ENCODE results near the gene IL18RAP.

The IL18RAP gene

DNA sequence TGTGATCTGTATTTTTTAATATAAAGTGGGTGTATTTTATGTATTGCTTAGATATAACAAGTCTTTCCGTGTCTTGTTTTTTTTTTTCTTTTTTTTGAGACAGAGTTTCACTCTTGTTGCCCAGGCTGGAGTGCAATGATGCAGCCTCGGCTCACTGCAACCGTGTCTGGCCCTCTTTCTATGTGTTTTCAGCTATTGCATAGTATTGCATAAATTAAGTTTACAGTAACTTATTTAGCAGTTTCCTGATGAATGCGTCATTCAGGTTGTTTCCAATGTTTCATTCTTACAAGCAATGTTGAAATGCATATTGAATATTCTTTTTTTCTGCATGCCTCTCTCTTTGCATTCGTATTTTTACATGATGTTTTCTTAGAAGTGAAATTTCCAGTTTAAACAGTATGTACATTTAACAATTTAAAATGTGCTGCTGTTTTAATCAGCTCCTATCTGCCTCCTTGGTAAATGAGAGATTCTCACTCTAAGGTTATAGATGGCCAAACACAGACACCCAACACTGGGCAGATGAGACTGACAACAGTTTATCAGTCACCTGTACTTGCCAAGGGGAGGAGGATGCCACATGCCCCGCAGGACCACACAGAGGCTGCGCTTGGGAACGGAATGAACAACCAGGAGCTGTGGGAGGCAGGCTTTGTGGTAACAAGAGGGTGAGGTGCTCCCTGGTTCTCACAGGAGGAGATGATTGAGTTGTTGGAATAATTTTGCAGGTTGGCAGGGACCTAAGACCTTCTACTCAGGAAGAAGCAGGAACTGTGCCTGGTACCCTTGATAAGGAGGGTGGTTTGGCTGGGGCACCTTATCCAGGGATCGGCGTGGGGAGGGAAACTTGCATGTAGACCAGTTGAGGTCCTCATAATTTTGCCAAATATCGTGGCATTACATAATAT is 57.6 kb downstream of the IL18RAP start:
- TF ChIP-seq, protein P1, sequence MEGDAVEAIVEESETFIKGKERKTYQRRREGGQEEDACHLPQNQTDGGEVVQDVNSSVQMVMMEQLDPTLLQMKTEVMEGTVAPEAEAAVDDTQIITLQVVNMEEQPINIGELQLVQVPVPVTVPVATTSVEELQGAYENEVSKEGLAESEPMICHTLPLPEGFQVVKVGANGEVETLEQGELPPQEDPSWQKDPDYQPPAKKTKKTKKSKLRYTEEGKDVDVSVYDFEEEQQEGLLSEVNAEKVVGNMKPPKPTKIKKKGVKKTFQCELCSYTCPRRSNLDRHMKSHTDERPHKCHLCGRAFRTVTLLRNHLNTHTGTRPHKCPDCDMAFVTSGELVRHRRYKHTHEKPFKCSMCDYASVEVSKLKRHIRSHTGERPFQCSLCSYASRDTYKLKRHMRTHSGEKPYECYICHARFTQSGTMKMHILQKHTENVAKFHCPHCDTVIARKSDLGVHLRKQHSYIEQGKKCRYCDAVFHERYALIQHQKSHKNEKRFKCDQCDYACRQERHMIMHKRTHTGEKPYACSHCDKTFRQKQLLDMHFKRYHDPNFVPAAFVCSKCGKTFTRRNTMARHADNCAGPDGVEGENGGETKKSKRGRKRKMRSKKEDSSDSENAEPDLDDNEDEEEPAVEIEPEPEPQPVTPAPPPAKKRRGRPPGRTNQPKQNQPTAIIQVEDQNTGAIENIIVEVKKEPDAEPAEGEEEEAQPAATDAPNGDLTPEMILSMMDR (IDR thresholded peaks at IDR 0.05; ENCODE audit: low read length, missing control alignments), result no peak
- H3K4me3 ChIP-seq (replicated peaks; ENCODE audit: low read depth, low read length), result no peak overlapping the region
- no peak for DNase-seq (ENCODE audit: low read depth)

DNA sequence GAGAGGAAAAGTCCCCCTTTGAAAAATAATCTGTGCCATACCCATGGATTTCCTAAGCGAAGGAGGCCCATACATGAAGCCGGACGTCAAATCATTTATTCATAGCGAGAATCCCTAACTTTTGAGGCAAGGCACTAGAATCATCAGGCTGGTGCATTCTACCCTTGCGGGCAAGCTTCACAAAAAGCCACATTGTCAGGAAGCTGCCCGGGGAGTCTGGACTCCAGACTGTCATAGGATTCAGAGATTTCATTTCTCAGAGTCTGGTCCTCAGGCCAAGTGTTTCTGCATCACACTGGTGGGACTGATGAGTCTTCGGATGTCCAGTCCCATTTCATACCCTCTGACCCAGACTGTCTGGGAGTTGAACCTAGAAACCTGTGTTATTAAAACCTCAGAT is 59.0 kb downstream of the IL18RAP start:
- H3K4me3 ChIP-seq (replicated peaks; ENCODE audit: low read depth, low read length), result no peak overlapping the region
- TF ChIP-seq, protein P1 (IDR thresholded peaks at IDR 0.05; ENCODE audit: low read length, missing control alignments), result no peak
- no peak for DNase-seq (ENCODE audit: low read depth)

DNA sequence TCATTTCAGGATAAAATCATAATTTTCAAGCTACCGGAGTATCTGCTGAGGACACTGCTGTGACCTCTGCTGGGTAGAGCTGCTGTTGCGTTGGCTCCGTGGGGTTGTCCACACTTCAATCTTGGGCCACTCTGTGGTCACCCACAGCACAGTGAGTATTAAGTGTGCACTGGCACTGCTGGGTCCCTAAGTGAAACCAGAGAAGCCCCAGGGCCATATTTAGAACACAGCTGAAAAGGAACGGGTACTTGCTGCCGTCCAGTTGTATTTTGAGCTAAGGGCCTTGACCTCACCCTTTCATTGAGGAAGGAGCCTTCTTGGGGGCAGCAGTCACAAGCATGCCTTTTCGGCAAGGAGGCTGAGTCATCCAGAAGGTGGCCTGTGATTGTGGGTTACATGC is 60.1 kb downstream of the IL18RAP start:
- TF ChIP-seq, protein P1 (IDR thresholded peaks at IDR 0.05; ENCODE audit: low read length, missing control alignments), result no peak
- no peak overlapping the region for H3K4me3 ChIP-seq (replicated peaks; ENCODE audit: low read depth, low read length)
- no peak for DNase-seq (ENCODE audit: low read depth)

DNA sequence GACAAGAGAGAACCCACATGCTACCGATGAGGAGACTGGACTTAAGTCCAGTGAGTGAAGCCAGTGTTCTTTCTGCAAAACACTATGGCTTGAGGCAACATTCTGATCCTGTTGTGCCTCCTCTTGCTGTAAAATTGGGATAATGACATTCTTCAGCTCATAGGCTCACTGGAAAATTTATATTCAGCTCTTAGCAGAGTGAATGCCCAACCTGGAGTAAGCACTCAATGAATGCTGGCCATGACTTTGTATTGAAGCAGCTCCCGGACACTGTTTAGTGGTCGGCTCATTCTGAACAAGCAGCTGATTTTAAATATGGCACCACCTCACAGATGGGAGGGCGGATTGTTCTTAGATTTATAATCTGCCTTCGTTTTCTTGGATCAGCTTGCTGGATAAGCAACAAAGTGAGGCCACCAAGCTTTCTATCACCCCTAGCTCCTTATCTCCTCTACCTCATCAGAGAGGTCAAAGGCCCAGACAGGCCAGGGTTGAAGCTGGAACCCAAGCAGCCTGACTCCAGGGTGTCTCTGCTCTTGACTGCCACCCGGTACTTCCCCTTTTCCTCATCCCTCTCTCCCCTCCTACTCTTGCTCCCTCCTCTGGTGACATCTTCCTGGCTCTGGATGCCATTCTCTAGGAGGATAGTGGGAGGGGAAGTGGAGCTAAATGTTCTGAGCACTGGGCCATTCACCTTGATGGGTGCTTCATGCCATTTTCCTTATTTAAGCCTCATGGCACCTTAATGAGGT is 61.5 kb downstream of the IL18RAP start:
- TF ChIP-seq, protein P1 (IDR thresholded peaks at IDR 0.05; ENCODE audit: low read length, missing control alignments), result no peak
- no peak overlapping the region for H3K4me3 ChIP-seq (replicated peaks; ENCODE audit: low read depth, low read length)
- DNase-seq (ENCODE audit: low read depth), result no peak

DNA sequence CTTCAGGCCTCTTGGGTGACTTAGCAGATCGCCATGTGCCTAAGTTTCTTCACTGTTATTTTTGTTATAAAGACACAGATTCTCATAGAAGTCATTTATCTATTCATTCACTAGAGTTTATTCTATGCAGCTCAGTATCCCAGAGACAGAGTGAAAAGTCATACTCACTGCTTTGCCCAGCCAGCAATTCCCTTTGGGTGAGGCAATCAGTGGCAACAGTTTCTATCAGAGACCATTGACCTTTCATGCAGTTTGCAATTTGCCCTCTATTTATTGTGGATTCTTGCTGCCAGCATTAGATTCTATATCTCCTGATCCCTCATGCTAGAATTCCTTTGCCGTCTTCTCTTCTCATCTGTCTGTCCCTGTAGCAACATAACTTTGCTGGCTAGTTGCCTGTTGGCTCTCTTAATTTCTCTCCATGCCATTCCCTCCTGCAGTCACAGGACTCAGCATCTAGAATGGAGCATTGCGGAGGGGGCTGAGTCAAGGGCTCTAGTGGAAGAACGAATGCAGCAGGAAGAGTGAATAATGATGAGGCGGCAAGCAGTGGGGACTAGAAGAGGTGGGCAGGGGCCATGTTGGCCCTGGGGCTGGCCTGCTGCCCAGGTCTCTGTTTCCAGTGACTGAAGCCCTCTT is 62.3 kb downstream of the IL18RAP start:
- TF ChIP-seq, protein P1 (IDR thresholded peaks at IDR 0.05; ENCODE audit: low read length, missing control alignments), result no peak
- H3K4me3 ChIP-seq (replicated peaks; ENCODE audit: low read depth, low read length), result no peak overlapping the region
- DNase-seq (ENCODE audit: low read depth), result no peak

DNA sequence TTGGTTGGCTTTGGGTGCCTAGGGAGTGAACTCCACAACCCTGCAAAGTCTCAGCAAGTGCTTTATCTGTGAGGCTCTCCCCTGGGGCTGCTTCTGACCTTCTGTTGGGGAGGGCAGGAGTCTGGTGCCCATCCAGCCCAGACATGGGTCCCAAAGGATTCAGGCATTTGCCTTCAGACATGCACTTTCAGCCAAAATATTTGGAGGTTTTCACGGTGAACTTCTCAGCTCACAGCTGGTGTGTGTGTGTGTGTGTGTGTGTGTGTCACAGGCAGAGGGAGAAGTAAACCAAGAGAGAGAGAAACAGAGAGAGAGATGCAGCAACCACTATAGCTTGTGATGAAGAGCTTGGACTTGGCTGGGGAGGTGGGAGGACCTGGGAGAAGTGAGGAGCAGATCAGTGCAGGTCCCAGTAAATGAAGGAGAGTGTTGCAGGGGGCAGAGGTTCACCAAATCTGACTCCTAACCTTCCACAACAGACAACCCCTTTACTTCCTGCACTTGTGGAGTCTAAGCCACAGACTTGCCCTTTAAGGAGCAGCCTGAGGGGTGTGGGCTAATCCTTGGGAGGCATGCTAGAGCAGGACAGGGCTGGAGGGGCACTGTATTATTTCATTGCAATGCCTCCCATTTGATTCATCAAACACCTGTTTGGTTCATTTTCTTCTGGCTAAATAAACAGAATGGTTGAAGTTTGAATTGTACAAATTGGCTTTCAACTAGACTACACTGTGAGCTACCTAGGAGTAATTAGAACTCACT is 64.2 kb downstream of the IL18RAP start:
- TF ChIP-seq, protein P1 (IDR thresholded peaks at IDR 0.05; ENCODE audit: low read length, missing control alignments), result no peak
- DNase-seq (ENCODE audit: low read depth), result no peak
- no peak overlapping the region for H3K4me3 ChIP-seq (replicated peaks; ENCODE audit: low read depth, low read length)

Measured in fibroblast of pulmonary artery (primary cell).